Sigmoid colon (tissue), 7 donors: ENCODE results near the gene XRCC6. TPM values are rescaled to one million over a fixed set of nuclear protein-coding genes. Genes with fewer than 3 reads are reported as not detected.

Experiments used
- DNase-seq: peaks from one replicate; pipeline ENCODE4 v3.0.0-alpha.2; 2019
- H3K27ac ChIP-seq, 4 donors: fragments of 200-600 bp; sonication (generic); one replicate each; pipeline ENCODE4 v1.5.1; 2016 to 2019; ENCODE audit warnings: mild to moderate bottlenecking in 1 of 4
- H3K27me3 ChIP-seq, 3 donors: fragments of 200-600 bp; sonication (generic); one replicate each; pipeline ENCODE4 v1.5.1; 2019; ENCODE audit warnings: mild to moderate bottlenecking in 1 of 3
- H3K36me3 ChIP-seq, 4 donors: fragments of 200-600 bp; sonication (generic); one replicate each; pipeline ENCODE4 v1.5.1; 2016 to 2019
- H3K4me1 ChIP-seq, 4 donors: fragments of 200-600 bp; sonication (generic); one replicate each; pipeline ENCODE4 v1.5.1; 2017 to 2019
- H3K4me3 ChIP-seq, 4 donors: fragments of 200-600 bp; sonication (generic); one replicate each; pipeline ENCODE4 v1.5.1; 2017 to 2019; ENCODE audit warnings: mild to moderate bottlenecking in 2 of 4, moderate library complexity in 1 of 4
- H3K9me3 ChIP-seq, 4 donors: fragments of 200-600 bp in 3 of 4; sonication (generic) in 3 of 4; one replicate each; pipeline versions ENCODE4 v1.5.1 to v1.6.1; 2013 to 2019
- EP300 ChIP-seq, 4 donors: sonication (generic); formaldehyde crosslinking; IDR thresholded peaks; one replicate each; pipeline ENCODE4 v1.6.1; 2017; ENCODE audit warnings: antibody characterized with exemption in 4 of 4
- POLR2A ChIP-seq, 2 donors: fragments of 450-650 bp; IDR thresholded peaks; one replicate each; pipeline ENCODE4 v1.6.1; 2016; ENCODE audit warnings: antibody characterized with exemption in 2 of 2, mild to moderate bottlenecking in 2 of 2, moderate library complexity in 2 of 2
- POLR2AphosphoS5 ChIP-seq, 4 donors: sonication (generic); formaldehyde crosslinking; IDR thresholded peaks; one replicate each; pipeline ENCODE4 v1.6.1; 2017; ENCODE audit warnings: antibody characterized with exemption in 4 of 4
- WGBS, 2 donors: extraction: QIAGEN DNeasy Blood & Tissue Kit; methylation state at CpG; one replicate each; pipeline ENCODE4 v1.1.7; 2013; 5-methylcytosine and 5-hydroxymethylcytosine counted together
- intact Hi-C: fragments of 100-400 bp; cut with DNase I; formaldehyde crosslinking; loops from one replicate; pipeline ENCODE4 v1.15.1; 2023
- polyA plus RNA-seq, 3 donors: library from polyadenylated mRNA; stranded (reverse); fragments of 200-250 nt; gene quantifications; one replicate each; pipeline ENCODE4 v1.2.3, GENCODE V29; 2013
- total RNA-seq, 4 donors: library from RNA; depleted of rRNA; stranded (reverse); fragments of >200 nt; gene quantifications; one replicate each; pipeline ENCODE4 v1.1.0, GENCODE V29; 2016
- TF ChIP-seq, protein P1 (sequence below), 4 experiments: fragments of 450-650 bp in 3 of 4; fragments of 200-600 bp in 1 of 4; IDR thresholded peaks; one replicate each; pipeline ENCODE4 v1.5.1; 2016 to 2019; ENCODE audit warnings: antibody characterized with exemption in 4 of 4, mild to moderate bottlenecking in 3 of 4, moderate library complexity in 2 of 4
- donor health status: healthy with polysubstance abuse.
- donor health status: Bipolar disorder and iron deficiency.
- donor health status: healthy.

Gene XRCC6
- total and polyA plus RNA-seq, 7 donors = 141 to 220 (median 190) TPM

DNA sequence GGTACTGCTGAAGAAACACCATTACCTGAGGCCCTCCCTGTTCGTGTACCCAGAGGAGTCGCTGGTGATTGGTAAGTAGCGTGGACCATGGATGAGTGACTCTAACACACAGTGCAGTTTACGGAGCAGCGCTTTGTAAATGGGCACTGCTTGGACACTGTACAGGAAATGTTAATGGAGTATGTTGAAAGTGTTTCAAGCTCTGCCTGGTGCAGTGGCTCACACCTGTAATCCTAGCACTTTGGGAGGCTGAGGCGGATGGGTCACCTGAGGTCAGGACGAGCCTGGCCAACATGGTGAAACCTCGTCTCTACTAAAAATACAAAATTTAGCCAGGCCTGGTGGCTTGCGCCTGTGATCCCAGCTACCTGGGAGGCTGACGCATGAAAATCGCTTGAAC, 29.7 kb downstream of the XRCC6 start:
- no peaks in the 10 kb centered on the region for H3K9me3 ChIP-seq
- H3K27ac ChIP-seq = no peak overlapping the region
- 95 to 96% methylated on average over 11 of the region's 11 CpGs for WGBS, 2 donors
- no peaks in the 10 kb centered on the region for H3K4me1 ChIP-seq
- DNase-seq = no peak
- intact Hi-C loops = no loop called here
- TF ChIP-seq EP300 (IDR thresholded peaks at IDR 0.05) = no peak
- TF ChIP-seq POLR2AphosphoS5 (IDR thresholded peaks at IDR 0.05) = no peak
- TF ChIP-seq, protein P1, sequence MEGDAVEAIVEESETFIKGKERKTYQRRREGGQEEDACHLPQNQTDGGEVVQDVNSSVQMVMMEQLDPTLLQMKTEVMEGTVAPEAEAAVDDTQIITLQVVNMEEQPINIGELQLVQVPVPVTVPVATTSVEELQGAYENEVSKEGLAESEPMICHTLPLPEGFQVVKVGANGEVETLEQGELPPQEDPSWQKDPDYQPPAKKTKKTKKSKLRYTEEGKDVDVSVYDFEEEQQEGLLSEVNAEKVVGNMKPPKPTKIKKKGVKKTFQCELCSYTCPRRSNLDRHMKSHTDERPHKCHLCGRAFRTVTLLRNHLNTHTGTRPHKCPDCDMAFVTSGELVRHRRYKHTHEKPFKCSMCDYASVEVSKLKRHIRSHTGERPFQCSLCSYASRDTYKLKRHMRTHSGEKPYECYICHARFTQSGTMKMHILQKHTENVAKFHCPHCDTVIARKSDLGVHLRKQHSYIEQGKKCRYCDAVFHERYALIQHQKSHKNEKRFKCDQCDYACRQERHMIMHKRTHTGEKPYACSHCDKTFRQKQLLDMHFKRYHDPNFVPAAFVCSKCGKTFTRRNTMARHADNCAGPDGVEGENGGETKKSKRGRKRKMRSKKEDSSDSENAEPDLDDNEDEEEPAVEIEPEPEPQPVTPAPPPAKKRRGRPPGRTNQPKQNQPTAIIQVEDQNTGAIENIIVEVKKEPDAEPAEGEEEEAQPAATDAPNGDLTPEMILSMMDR (IDR thresholded peaks at IDR 0.05) = no peak
- no peak for TF ChIP-seq POLR2A (IDR thresholded peaks at IDR 0.05)
- no peak overlapping the region for H3K4me3 ChIP-seq
- peaks cover 67 to 99% (median 84%) of the 10 kb centered on the region in 4 donors for H3K36me3 ChIP-seq
- H3K27me3 ChIP-seq = no peaks in the 10 kb centered on the region

DNA sequence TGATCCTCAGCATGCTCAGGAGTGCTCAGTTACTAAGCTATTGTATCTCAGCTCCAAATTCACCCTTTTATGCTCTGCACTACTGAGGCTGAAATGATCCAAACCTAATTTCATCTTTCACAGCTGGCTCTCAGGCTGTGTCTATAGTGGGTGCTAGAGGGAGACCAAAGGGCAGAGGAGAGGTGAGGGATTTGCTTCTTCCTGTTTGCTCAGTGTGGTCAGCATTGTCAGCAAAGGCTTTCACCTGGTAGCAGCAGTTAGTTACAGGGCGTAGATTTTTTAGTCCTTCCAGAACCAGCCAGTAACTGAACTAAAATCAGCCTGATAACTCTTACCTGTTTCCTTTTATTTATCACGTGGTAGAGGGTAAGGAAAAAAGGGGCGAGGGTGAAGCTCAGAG, 33.2 kb downstream of the XRCC6 start:
- H3K36me3 ChIP-seq = peaks cover 86 to 100% (median 94%) of the 10 kb centered on the region in 4 donors
- no peaks in the 10 kb centered on the region for H3K9me3 ChIP-seq
- WGBS, 2 donors = 93 to 94% methylated on average over 3 of the region's 3 CpGs
- H3K4me3 ChIP-seq = no peak overlapping the region
- no peaks in the 10 kb centered on the region for H3K4me1 ChIP-seq
- H3K27me3 ChIP-seq = no peaks in the 10 kb centered on the region
- intact Hi-C loops = no loop called here
- no peak overlapping the region for H3K27ac ChIP-seq
- TF ChIP-seq POLR2A (IDR thresholded peaks at IDR 0.05) (no peak), POLR2AphosphoS5 (IDR thresholded peaks at IDR 0.05) (no peak), EP300 (IDR thresholded peaks at IDR 0.05) (no peak)
- TF ChIP-seq, protein P1 (IDR thresholded peaks at IDR 0.05) = no peak
- no peak for DNase-seq

DNA sequence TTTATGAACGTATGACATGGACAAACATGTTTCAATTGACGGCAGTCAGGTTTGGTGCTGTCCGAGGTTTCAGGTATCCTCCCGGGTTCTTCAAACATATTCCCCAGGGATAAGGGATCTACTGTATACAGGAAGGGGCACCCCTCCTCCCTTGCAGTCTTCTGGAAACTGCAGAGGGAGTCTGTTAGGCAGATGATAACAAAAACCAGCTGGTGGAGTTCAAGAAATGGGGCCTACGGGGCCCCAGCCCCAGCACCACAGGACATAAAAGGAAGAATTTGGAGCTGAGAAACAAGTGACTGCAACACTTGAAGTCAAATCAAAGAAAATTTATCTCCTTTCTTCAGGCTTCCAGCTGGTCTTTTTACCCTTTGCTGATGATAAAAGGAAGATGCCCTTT, 35.5 kb downstream of the XRCC6 start:
- peaks cover 91 to 100% (median 96%) of the 10 kb centered on the region in 4 donors for H3K36me3 ChIP-seq
- 82 to 90% methylated on average over 5 of the region's 5 CpGs for WGBS, 2 donors

DNA sequence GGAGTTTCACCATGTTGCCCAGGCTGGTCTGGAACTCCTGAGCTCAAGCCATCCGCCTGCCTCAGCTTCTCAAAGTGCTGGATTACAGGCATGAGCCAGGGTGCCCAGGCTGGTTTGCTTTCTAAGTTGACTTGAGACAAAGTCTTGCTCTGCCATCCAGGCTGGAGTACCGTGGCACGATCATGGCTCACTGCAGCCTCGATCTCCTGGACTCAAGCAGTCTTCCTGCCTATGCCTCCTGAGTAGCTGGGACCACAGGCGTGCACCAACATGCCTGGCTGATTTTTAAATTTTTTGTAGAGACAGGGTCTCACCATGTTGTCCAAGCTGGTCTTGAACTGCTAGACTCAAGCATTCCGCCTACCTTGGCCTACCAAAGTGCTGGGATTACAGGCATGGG, 36.6 kb downstream of the XRCC6 start:
- DNase-seq = no peak
- intact Hi-C loops = no loop called here
- 97 to 98% methylated on average over 6 of the region's 6 CpGs for WGBS, 2 donors
- TF ChIP-seq EP300 (IDR thresholded peaks at IDR 0.05) (no peak), POLR2A (IDR thresholded peaks at IDR 0.05) (no peak), POLR2AphosphoS5 (IDR thresholded peaks at IDR 0.05) (no peak)
- TF ChIP-seq, protein P1 (IDR thresholded peaks at IDR 0.05) = no peak
- no peaks in the 10 kb centered on the region for H3K4me1 ChIP-seq
- H3K4me3 ChIP-seq = no peak overlapping the region
- peaks cover 89 to 100% (median 95%) of the 10 kb centered on the region in 4 donors for H3K36me3 ChIP-seq
- no peaks in the 10 kb centered on the region for H3K27me3 ChIP-seq
- no peak overlapping the region for H3K27ac ChIP-seq
- no peaks in the 10 kb centered on the region for H3K9me3 ChIP-seq

More for the DNA sequence above, 35.5 kb downstream of the XRCC6 start:
- no peaks in the 10 kb centered on the region for H3K9me3 ChIP-seq
- no peak for TF ChIP-seq POLR2A (IDR thresholded peaks at IDR 0.05)
- no peak for TF ChIP-seq EP300 (IDR thresholded peaks at IDR 0.05)
- TF ChIP-seq POLR2AphosphoS5 (IDR thresholded peaks at IDR 0.05) = no peak
- TF ChIP-seq, protein P1 (IDR thresholded peaks at IDR 0.05) = no peak
- H3K27ac ChIP-seq = no peak overlapping the region
- intact Hi-C loops = no loop called here
- H3K4me1 ChIP-seq = no peaks in the 10 kb centered on the region
- no peaks in the 10 kb centered on the region for H3K27me3 ChIP-seq
- no peak for DNase-seq
- no peak overlapping the region for H3K4me3 ChIP-seq

DNA sequence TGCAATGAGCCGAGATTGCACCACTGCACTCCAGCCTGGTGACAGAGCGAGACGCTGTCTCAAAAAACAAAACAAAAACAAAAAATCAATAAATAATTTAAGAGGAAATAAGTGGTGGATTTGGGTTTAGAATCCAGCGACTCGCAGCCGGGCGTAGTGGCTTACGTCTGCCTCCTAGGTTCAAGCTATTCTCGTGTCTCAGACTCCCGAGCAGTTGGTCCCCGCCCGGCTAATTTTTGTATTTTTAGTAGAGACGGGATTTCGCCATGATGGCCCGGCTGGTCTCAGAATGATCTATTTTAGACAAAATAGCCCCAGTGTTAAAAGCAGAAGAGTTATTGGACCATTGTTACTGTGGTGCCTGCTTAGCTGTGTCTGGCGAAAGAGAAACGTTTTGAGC, 37.8 kb downstream of the XRCC6 start:
- WGBS, 2 donors = 96% methylated on average over 17 of the region's 17 CpGs
- no peak for DNase-seq
- no peak overlapping the region for H3K27ac ChIP-seq
- no peaks in the 10 kb centered on the region for H3K9me3 ChIP-seq
- no peak for TF ChIP-seq POLR2A (IDR thresholded peaks at IDR 0.05)
- TF ChIP-seq, protein P1 (IDR thresholded peaks at IDR 0.05) = no peak
- TF ChIP-seq POLR2AphosphoS5 (IDR thresholded peaks at IDR 0.05) = no peak
- no peak for TF ChIP-seq EP300 (IDR thresholded peaks at IDR 0.05)
- no peak overlapping the region for H3K4me3 ChIP-seq
- intact Hi-C loops = no loop called here
- no peaks in the 10 kb centered on the region for H3K4me1 ChIP-seq
- H3K36me3 ChIP-seq = peaks cover 87 to 100% (median 94%) of the 10 kb centered on the region in 4 donors
- no peaks in the 10 kb centered on the region for H3K27me3 ChIP-seq
